HEK293T (cell line): Measurements from ENCODE around the gene CCSAP.

Experiments
- CTCF ChIA-PET: fragments of 350-600 bp; formaldehyde crosslinking; extraction: SDS; loops from one replicate; lab custom pipeline; 2021; ENCODE audit warnings: antibody characterized with exemption, inconsistent platforms; lab: Yijun Ruan, JAX
- POLR2A ChIA-PET: fragments of 350-600 bp; formaldehyde crosslinking; extraction: SDS; loops from one replicate; lab custom pipeline; 2020; ENCODE audit warnings: antibody characterized with exemption, inconsistent platforms; lab: Yijun Ruan, JAX
- DNase-seq: peaks from one replicate; pipeline ENCODE4 v3.0.0; 2012; ENCODE audit warnings: mixed read lengths; ENCODE audit errors: extremely low spot score
- ARNT ChIP-seq: fragments of 450-650 bp; IDR thresholded peaks from 2 replicates; pipeline ENCODE4 v1.6.1; 2017; ENCODE audit warnings: mild to moderate bottlenecking
- BHLHE40 ChIP-seq: fragments of 450-650 bp; IDR thresholded peaks from 2 replicates; pipeline ENCODE4 v1.6.1; 2016; ENCODE audit warnings: mild to moderate bottlenecking, moderate library complexity, borderline replicate concordance
- CTBP1 ChIP-seq: fragments of 450-650 bp; IDR thresholded peaks from 2 replicates; pipeline ENCODE4 v1.6.1; 2016; ENCODE audit warnings: borderline replicate concordance
- ELF4 ChIP-seq: fragments of 450-650 bp; IDR thresholded peaks from 2 replicates; pipeline ENCODE4 v1.6.1; 2017; ENCODE audit warnings: antibody characterized with exemption
- FOXA1 ChIP-seq: fragments of 450-650 bp; IDR thresholded peaks from 2 replicates; pipeline ENCODE4 v1.6.1; 2016; ENCODE audit warnings: mild to moderate bottlenecking
- FOXK2 ChIP-seq: fragments of 450-650 bp; IDR thresholded peaks from 2 replicates; pipeline ENCODE4 v1.6.1; 2016; ENCODE audit warnings: mild to moderate bottlenecking
- FOXM1 ChIP-seq: fragments of 450-650 bp; IDR thresholded peaks from 2 replicates; pipeline ENCODE4 v1.6.1; 2017; ENCODE audit warnings: mild to moderate bottlenecking, borderline replicate concordance
- HDGF ChIP-seq: fragments of 450-650 bp; IDR thresholded peaks from 2 replicates; pipeline ENCODE4 v1.6.1; 2017; ENCODE audit warnings: antibody characterized with exemption, borderline replicate concordance
- L3MBTL2 ChIP-seq: fragments of 450-650 bp; conservative IDR thresholded peaks from 2 replicates; pipeline ENCODE4 v1.6.1; 2016; ENCODE audit warnings: mild to moderate bottlenecking
- LEF1 ChIP-seq: fragments of 450-650 bp; IDR thresholded peaks from 2 replicates; pipeline ENCODE4 v1.6.1; 2017; ENCODE audit warnings: mild to moderate bottlenecking, borderline replicate concordance
- NFRKB ChIP-seq: fragments of 450-650 bp; IDR thresholded peaks from 2 replicates; pipeline ENCODE4 v1.6.1; 2016; ENCODE audit warnings: mild to moderate bottlenecking, moderate library complexity
- PKNOX1 ChIP-seq: fragments of 450-650 bp; IDR thresholded peaks from 2 replicates; pipeline ENCODE4 v1.6.1; 2016
- SP1 ChIP-seq: fragments of 450-650 bp; IDR thresholded peaks from 2 replicates; pipeline ENCODE4 v1.6.1; 2017
- SUZ12 ChIP-seq: fragments of 450-650 bp; IDR thresholded peaks from 2 replicates; pipeline ENCODE4 v1.6.1; 2016; ENCODE audit warnings: mild to moderate bottlenecking
- TARDBP ChIP-seq: fragments of 450-650 bp; IDR thresholded peaks from 2 replicates; pipeline ENCODE4 v1.6.1; 2016
- ZNF384 ChIP-seq: fragments of 450-650 bp; IDR thresholded peaks from 2 replicates; pipeline ENCODE4 v1.6.1; 2016

Gene CCSAP

GRCh38 chr1:229302740-229303139 is 40.1 kb downstream of the CCSAP start:
- CTCF ChIA-PET, result no interaction called here
- POLR2A ChIA-PET, result no interaction called here
- no peak for DNase-seq
- TF ChIP-seq HDGF (no peak), SUZ12 (no peak), FOXM1 (no peak), CTBP1 (no peak)

GRCh38 chr1:229300099-229300757 is 42.6 kb downstream of the CCSAP start:
- POLR2A ChIA-PET, result no interaction called here
- TF ChIP-seq TARDBP, result no peak
- TF ChIP-seq SUZ12, result no peak
- TF ChIP-seq HDGF, result no peak
- no peak for TF ChIP-seq ZNF384
- no peak for TF ChIP-seq NFRKB
- TF ChIP-seq ELF4, result no peak
- TF ChIP-seq SP1, result no peak
- TF ChIP-seq LEF1, result no peak
- TF ChIP-seq FOXA1, result no peak
- no peak for TF ChIP-seq FOXK2
- TF ChIP-seq BHLHE40, result no peak
- TF ChIP-seq ARNT, result no peak
- no peak for TF ChIP-seq L3MBTL2
- no peak for TF ChIP-seq FOXM1
- TF ChIP-seq CTBP1, result no peak
- no peak for TF ChIP-seq PKNOX1
- CTCF ChIA-PET, result no interaction called here
- no peak for DNase-seq

- CTCF ChIA-PET, result interaction anchor here (0.6 kb wide), 1 partner anchor 10 kb away, joined by 3 read pairs; no protein-coding TSS in a partner anchor
- POLR2A ChIA-PET, result no interaction called here
- TF ChIP-seq SUZ12 (no peak), PKNOX1 (no peak), ELF4 (no peak), ARNT (no peak), BHLHE40 (no peak), FOXM1 (no peak), CTBP1 (no peak), LEF1 (no peak), L3MBTL2 (no peak), ZNF384 (no peak), HDGF (no peak), NFRKB (no peak), FOXA1 (no peak), SP1 (no peak), FOXK2 (no peak)
- DNase-seq, result no peak
Observed at GRCh38 chr1:229298887-229299503, 43.9 kb downstream of the CCSAP start.

GRCh38 chr1:229298420-229298819 is 44.4 kb downstream of the CCSAP start:
- CTCF ChIA-PET, result interaction anchor here (0.6 kb wide), 1 partner anchor 10 kb away, joined by 3 read pairs; no protein-coding TSS in a partner anchor
- TF ChIP-seq HDGF (no peak), FOXM1 (no peak), LEF1 (no peak), PKNOX1 (no peak), ARNT (no peak), ELF4 (no peak), SUZ12 (no peak), FOXA1 (no peak), ZNF384 (no peak)
- POLR2A ChIA-PET, result no interaction called here
- DNase-seq, result no peak

GRCh38 chr1:229297746-229298145 is 45.1 kb downstream of the CCSAP start:
- DNase-seq, result no peak
- TF ChIP-seq FOXK2 (no peak), CTBP1 (no peak), TARDBP (no peak), SUZ12 (no peak), LEF1 (no peak), BHLHE40 (no peak), FOXM1 (no peak), SP1 (no peak), PKNOX1 (no peak), NFRKB (no peak), ELF4 (no peak), ZNF384 (no peak), ARNT (no peak), L3MBTL2 (no peak), FOXA1 (no peak), HDGF (no peak)
- POLR2A ChIA-PET, result no interaction called here
- CTCF ChIA-PET, result no interaction called here
